A549 (cell line): Measurements from ENCODE around the gene SEC63.

Experiments
- CEBPB ChIP-seq, 2 experiments: fragments of >200 bp in 1 of 2; sonication (Bioruptor Twin) in 1 of 2; formaldehyde crosslinking in 1 of 2; IDR thresholded peaks; 2 replicates each; pipeline ENCODE4 v1.6.1; 2012 to 2016
- CTCF ChIP-seq: fragments of >200 bp; sonication (Bioruptor Twin); formaldehyde crosslinking; IDR thresholded peaks from 3 replicates; pipeline ENCODE4 v1.5.1; 2016
- EP300 ChIP-seq, 2 experiments: fragments of >200 bp; sonication (Bioruptor Twin); formaldehyde crosslinking; IDR thresholded peaks; 2 replicates in 1 of 2; 3 replicates in 1 of 2; pipeline ENCODE4 v1.6.1; 2016 to 2017
- POLR2A ChIP-seq: IDR thresholded peaks from 2 replicates; pipeline ENCODE4 v1.6.1; 2012; ENCODE audit warnings: mild to moderate bottlenecking, low read length
- POLR2AphosphoS2 ChIP-seq: conservative IDR thresholded peaks from 2 replicates; pipeline ENCODE4 v1.6.1; 2012; ENCODE audit warnings: low read length, improper control_type of control experiment, inconsistent platforms

- TF ChIP-seq CTCF: no peak
- no peak for TF ChIP-seq POLR2AphosphoS2
- TF ChIP-seq EP300 (IDR thresholded peaks at IDR 0.05): no peak
- TF ChIP-seq POLR2A: no peak
- TF ChIP-seq CEBPB (IDR thresholded peaks at IDR 0.05): no peak
These were observed 89.0 kb downstream of the SEC63 start for GRCh38 chr6:107868867-107869611.
